ENCODE results near the gene FOCAD.

DNA sequence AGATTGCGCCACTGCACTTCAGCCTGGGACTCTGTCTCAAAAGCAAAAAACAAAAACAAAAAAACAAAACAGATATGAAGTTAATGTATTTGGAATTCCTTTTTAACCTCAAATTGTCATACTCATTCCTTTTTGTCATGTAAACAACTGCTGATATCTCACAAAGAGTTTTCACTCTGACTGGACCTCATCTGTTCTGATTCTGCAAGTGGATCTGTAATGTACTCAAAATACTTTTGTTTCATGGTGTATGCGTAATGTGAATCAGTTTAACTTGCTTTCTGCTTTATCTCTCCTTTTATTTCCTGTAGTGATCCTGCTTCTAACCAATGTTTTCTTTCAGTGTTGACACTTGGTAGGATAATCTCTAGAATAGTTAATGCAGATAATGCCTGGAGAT, 106.7 kb downstream of the FOCAD start:
- TF ChIP-seq, protein P1, sequence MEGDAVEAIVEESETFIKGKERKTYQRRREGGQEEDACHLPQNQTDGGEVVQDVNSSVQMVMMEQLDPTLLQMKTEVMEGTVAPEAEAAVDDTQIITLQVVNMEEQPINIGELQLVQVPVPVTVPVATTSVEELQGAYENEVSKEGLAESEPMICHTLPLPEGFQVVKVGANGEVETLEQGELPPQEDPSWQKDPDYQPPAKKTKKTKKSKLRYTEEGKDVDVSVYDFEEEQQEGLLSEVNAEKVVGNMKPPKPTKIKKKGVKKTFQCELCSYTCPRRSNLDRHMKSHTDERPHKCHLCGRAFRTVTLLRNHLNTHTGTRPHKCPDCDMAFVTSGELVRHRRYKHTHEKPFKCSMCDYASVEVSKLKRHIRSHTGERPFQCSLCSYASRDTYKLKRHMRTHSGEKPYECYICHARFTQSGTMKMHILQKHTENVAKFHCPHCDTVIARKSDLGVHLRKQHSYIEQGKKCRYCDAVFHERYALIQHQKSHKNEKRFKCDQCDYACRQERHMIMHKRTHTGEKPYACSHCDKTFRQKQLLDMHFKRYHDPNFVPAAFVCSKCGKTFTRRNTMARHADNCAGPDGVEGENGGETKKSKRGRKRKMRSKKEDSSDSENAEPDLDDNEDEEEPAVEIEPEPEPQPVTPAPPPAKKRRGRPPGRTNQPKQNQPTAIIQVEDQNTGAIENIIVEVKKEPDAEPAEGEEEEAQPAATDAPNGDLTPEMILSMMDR (IDR thresholded peaks at IDR 0.05; ENCODE audit: low read depth, low read length, poor library complexity, severe bottlenecking), result no peak
- no peak for TF ChIP-seq EZH2phosphoT487 (IDR thresholded peaks at IDR 0.05; ENCODE audit: borderline replicate concordance, low read length)

Data from DOHH2 (cell line).